Smooth muscle cell (in vitro differentiated cells): ENCODE data around the gene NUTM2G. TPM values are rescaled to one million over a fixed set of nuclear protein-coding genes. Genes with fewer than 3 reads are reported as not detected.
A peak's percentile ranks its signal among the peaks of the same experiment; 100 is the strongest.
"Not testable (repeated sequence)": the region's sequence is repeated elsewhere in the genome, so short reads cannot be mapped to it uniquely, and the experiment has no call there.

Source experiments
- DNase-seq: peaks from one replicate; lab custom pipeline; 2025; ENCODE audit not compliant: unreplicated experiment; lab: John Stamatoyannopoulos, UW
- H2AFZ ChIP-seq: fragments of 200-600 bp; sonication (generic); 2 replicates; pipeline ENCODE4 v1.6.0; 2016; ENCODE audit warnings: antibody characterized with exemption, low read depth, mild to moderate bottlenecking
- H3F3A ChIP-seq: fragments of 200-600 bp; sonication (generic); 2 replicates; pipeline ENCODE4 v1.6.0; 2017; ENCODE audit warnings: antibody characterized with exemption, low read depth
- H3K27ac ChIP-seq: fragments of 200-600 bp; sonication (generic); 2 replicates; pipeline ENCODE4 v1.5.1; 2016; ENCODE audit warnings: low read depth, mild to moderate bottlenecking
- H3K27me3 ChIP-seq: fragments of 200-600 bp; sonication (generic); 2 replicates; pipeline ENCODE4 v1.6.1; 2016; ENCODE audit warnings: low read depth, mild to moderate bottlenecking
- H3K36me3 ChIP-seq: fragments of 200-600 bp; sonication (generic); 2 replicates; pipeline ENCODE4 v1.5.1; 2016; ENCODE audit warnings: low read depth
- H3K4me1 ChIP-seq: fragments of 200-600 bp; sonication (generic); 2 replicates; pipeline ENCODE4 v1.5.1; 2016; ENCODE audit warnings: low read depth
- H3K4me2 ChIP-seq: fragments of 200-600 bp; sonication (generic); 2 replicates; pipeline ENCODE4 v1.6.0; 2016; ENCODE audit warnings: mild to moderate bottlenecking
- H3K4me3 ChIP-seq: fragments of 200-600 bp; sonication (generic); 2 replicates; pipeline ENCODE4 v1.5.1; 2016; ENCODE audit warnings: mild to moderate bottlenecking
- H3K79me2 ChIP-seq: fragments of 200-600 bp; sonication (generic); 2 replicates; pipeline ENCODE4 v1.6.0; 2016; ENCODE audit warnings: low read depth, mild to moderate bottlenecking
- H3K9ac ChIP-seq: fragments of 200-600 bp; sonication (generic); 2 replicates; pipeline ENCODE4 v1.6.0; 2016; ENCODE audit warnings: low read depth
- H3K9me3 ChIP-seq: fragments of 200-600 bp; sonication (generic); replicated peaks from 2 replicates; pipeline ENCODE4 v1.5.1; 2016; ENCODE audit warnings: low read depth
- H4K20me1 ChIP-seq: fragments of 200-600 bp; sonication (generic); 2 replicates; pipeline ENCODE4 v1.6.0; 2016; ENCODE audit warnings: low read depth
- WGBS: methylation state at CpG from one replicate; pipeline ENCODE4 v1.1.7; 2016; ENCODE audit warnings: low lambda C conversion rate; 5-methylcytosine and 5-hydroxymethylcytosine counted together
- polyA plus RNA-seq: library from polyadenylated mRNA; unstranded; fragments of >200 nt; fragmentation: Nextera tagmentation; extraction: Ambion mirVana; gene quantifications from 2 replicates; pipeline ENCODE4 v1.2.1, GENCODE V29; 2016
- total RNA-seq: library from RNA; depleted of rRNA; stranded (reverse); fragments of >200 nt; gene quantifications from 2 replicates; pipeline ENCODE4 v1.2.3, GENCODE V29; 2014
- TF ChIP-seq, protein P1 (sequence below): fragments of 200-600 bp; sonication (generic); IDR thresholded peaks from 2 replicates; pipeline ENCODE4 v1.5.1; 2017; ENCODE audit warnings: borderline replicate concordance, mild to moderate bottlenecking, antibody characterized with exemption; ENCODE audit not compliant: insufficient read depth, poor library complexity, severe bottlenecking

NUTM2G gene, protein sequence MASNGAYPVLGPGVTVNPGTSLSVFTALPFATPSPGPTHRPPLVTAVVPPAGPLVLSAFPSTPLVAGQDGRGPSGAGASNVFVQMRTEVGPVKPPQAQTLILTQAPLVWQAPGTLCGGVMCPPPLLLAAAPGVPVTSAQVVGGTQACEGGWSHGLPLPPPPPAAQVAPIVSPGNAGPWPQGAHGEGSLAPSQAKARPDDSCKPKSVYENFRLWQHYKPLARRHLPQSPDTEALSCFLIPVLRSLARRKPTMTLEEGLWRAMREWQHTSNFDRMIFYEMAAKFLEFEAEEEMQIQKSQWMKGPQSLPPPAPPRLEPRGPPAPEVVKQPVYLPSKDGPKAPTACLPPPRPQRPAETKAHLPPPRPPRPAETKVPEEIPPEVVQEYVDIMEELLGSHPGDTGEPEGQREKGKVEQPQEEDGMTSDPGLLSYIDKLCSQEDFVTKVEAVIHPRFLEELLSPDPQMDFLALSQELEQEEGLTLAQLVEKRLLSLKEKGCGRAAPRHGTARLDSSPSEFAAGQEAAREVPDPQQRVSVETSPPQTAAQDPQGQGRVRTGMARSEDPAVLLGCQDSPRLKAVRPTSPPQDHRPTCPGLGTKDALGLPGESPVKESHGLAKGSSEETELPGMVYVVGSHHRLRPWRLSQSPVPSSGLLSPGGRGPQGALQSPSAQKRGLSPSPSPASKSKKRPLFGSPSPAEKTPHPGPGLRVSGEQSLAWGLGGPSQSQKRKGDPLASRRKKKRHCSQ
- total RNA-seq (not detected in 2 replicates), polyA plus RNA-seq (0.09 and 0.20 TPM in 2 replicates)

DNA sequence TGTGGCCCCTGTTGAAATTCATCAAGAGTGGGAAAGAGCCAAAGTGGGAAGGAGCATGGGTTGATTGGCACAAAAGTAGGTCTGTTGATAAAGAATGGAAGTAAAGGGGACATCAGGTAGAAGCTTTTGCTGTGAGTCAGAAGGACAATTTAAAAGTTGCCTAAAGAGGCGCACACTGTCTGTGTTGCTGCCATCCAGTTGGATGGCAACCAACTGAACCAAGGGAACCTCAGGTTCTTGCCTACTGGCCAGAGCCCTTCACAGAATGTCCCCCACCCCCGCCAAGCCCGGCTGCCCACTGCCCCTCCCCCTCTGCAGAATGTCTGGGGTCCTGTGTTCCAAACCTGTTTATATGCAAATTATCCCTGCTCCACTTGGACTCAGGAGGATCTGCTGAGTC lies at the start of gene NUTM2G:
Gene NUTM2G (plus strand): TSS at position 301 of the 400 bp plus-strand sequence. CDS start 182 bp downstream, outside the sequence.
- no CpG with 5 or more reads among the region's 3 CpGs for WGBS

DNA sequence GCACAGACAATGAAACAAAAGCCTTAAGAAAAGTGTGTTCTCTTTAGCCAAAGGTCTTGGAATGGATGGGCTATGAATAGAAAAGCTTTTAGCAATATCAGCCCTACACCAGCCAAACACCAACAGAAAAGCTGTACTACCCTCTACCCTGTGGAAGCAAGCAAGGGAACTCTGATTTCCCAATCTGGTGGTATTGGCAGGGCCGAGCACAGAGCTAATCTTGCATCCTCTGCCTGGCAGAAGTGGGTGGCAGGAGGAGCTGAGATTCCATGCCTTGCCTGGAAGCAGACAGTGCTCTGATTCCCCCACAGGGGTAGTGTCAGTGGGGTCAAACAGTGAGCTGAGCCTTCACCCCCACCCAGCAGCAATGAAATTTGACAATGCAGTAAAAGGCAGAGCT lies 44.7 kb upstream of the NUTM2G start:
- DNase-seq, result no peak
- no peak overlapping the region for H3K4me2 ChIP-seq
- no peaks in the 10 kb centered on the region for H3F3A ChIP-seq
- H3K4me3 ChIP-seq, result no peak overlapping the region
- WGBS, result 63% methylated on average over 1 of the region's 1 CpG
- no peak overlapping the region for H3K9ac ChIP-seq
- H3K4me1 ChIP-seq, result no peaks in the 10 kb centered on the region
- no peaks in the 10 kb centered on the region for H3K9me3 ChIP-seq
- no peaks in the 10 kb centered on the region for H3K79me2 ChIP-seq
- H2AFZ ChIP-seq, result no peak overlapping the region
- no peaks in the 10 kb centered on the region for H3K36me3 ChIP-seq
- no peaks in the 10 kb centered on the region for H3K27me3 ChIP-seq
- H3K27ac ChIP-seq, result peak overlapping the region; percentile 57
- TF ChIP-seq, protein P1, sequence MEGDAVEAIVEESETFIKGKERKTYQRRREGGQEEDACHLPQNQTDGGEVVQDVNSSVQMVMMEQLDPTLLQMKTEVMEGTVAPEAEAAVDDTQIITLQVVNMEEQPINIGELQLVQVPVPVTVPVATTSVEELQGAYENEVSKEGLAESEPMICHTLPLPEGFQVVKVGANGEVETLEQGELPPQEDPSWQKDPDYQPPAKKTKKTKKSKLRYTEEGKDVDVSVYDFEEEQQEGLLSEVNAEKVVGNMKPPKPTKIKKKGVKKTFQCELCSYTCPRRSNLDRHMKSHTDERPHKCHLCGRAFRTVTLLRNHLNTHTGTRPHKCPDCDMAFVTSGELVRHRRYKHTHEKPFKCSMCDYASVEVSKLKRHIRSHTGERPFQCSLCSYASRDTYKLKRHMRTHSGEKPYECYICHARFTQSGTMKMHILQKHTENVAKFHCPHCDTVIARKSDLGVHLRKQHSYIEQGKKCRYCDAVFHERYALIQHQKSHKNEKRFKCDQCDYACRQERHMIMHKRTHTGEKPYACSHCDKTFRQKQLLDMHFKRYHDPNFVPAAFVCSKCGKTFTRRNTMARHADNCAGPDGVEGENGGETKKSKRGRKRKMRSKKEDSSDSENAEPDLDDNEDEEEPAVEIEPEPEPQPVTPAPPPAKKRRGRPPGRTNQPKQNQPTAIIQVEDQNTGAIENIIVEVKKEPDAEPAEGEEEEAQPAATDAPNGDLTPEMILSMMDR, result no peak
- no peaks in the 10 kb centered on the region for H4K20me1 ChIP-seq

More for the DNA sequence above, at the start of gene NUTM2G:
- H3K27ac ChIP-seq, H3K79me2 ChIP-seq, DNase-seq, H3F3A ChIP-seq, H3K9ac ChIP-seq, H4K20me1 ChIP-seq, H2AFZ ChIP-seq, H3K27me3 ChIP-seq, H3K4me3 ChIP-seq, H3K4me1 ChIP-seq, H3K4me2 ChIP-seq, H3K36me3 ChIP-seq, H3K9me3 ChIP-seq: not testable (repeated sequence)

DNA sequence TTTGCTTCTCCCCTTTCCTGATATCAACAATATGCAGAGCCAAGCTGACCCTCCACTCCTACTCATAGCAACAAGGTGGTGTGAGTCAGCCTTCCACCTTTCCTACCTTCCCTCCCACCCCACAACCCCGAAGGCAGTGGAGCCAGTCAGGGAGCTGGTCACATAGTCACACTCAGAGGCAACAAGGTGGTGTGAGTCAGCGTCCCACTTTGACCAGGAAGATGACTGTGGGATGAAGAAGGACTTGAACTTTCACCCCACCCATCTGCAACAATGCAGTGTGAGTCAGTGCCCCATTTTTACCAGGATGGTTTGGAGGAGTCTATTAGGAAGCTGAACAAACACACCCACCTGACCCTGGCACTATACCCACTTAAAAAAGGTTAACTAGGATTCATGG lies 44.2 kb upstream of the NUTM2G start:
- no peaks in the 10 kb centered on the region for H3K4me1 ChIP-seq
- H3K36me3 ChIP-seq, result no peaks in the 10 kb centered on the region
- 67% methylated on average over 2 of the region's 2 CpGs for WGBS
- H3K4me2 ChIP-seq, result no peak overlapping the region
- H3K4me3 ChIP-seq, result no peak overlapping the region
- DNase-seq, result no peak
- TF ChIP-seq, protein P1, result no peak
- no peak overlapping the region for H2AFZ ChIP-seq
- peak overlapping the region; percentile 57 for H3K27ac ChIP-seq
- H3K27me3 ChIP-seq, result no peaks in the 10 kb centered on the region
- H3K9me3 ChIP-seq, result no peaks in the 10 kb centered on the region
- H3K9ac ChIP-seq, result no peak overlapping the region
- H4K20me1 ChIP-seq, result no peaks in the 10 kb centered on the region
- no peaks in the 10 kb centered on the region for H3K79me2 ChIP-seq
- no peaks in the 10 kb centered on the region for H3F3A ChIP-seq

DNA sequence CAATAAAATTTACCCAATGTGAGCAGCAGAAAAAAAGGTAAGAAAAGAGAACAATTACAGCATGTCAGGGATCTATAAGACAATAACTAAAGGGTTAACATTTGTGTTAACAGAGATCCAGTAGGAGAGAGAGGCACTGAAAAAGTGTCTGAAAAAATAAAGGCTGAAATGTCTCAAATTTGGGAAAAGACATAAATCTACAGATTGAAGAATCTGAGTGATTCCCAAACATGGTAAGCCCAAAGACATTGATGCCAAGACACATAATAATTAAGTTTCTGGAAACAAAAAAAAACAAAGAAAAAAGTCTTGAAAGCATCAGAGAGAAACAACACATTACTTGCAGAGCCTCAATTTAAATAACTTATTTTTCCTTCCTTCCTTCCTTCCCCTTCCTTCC lies 43.2 kb upstream of the NUTM2G start:
- no peaks in the 10 kb centered on the region for H3K27me3 ChIP-seq
- H3K4me3 ChIP-seq, result no peak overlapping the region
- no peaks in the 10 kb centered on the region for H3F3A ChIP-seq
- no peaks in the 10 kb centered on the region for H3K4me1 ChIP-seq
- TF ChIP-seq, protein P1, result no peak
- no peaks in the 10 kb centered on the region for H4K20me1 ChIP-seq
- H3K9me3 ChIP-seq, result no peaks in the 10 kb centered on the region
- H3K79me2 ChIP-seq, result no peaks in the 10 kb centered on the region
- H3K36me3 ChIP-seq, result no peaks in the 10 kb centered on the region
- H3K4me2 ChIP-seq, result no peak overlapping the region
- no peak overlapping the region for H2AFZ ChIP-seq
- DNase-seq, result no peak
- H3K27ac ChIP-seq, result no peak overlapping the region
- no peak overlapping the region for H3K9ac ChIP-seq
